ENCODE measurements around the gene STX16. TPM values are rescaled to one million over a fixed set of nuclear protein-coding genes. Genes with fewer than 3 reads are reported as not detected.
A peak's percentile ranks its signal among the peaks of the same experiment; 100 is the strongest.

Gene STX16
- total and polyA plus RNA-seq, 8 donors, result 12.8 to 179 (median 52.2) TPM

DNA sequence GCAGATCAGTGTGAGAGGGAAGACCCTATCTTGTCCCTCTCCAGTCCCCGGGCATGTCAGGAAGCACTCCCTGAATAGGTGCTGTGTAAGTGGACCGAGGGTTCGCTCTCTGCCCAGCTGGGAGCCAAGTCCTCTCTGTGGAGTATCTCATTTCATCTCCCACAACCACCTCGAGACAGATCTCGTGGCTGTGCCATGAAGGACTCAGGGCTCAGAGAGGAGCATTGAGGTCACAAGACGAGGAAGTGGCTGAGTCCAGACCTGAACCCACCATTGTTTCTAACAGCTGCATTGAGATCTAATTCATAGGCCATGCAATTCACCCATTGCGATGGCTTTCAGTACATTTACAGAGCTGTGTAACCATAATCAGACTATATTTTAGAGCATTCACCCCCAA is 34.7 kb upstream of the STX16 start:
- Histone ChIP-seq H3K27ac (no peak overlapping the region), H3K9me3 (peaks cover 0 to 7% (median 0%) of the 10 kb centered on the region in 4 donors), H3K4me3 (no peak overlapping the region), H3K27me3 (peaks cover 0 to 19% (median 8%) of the 10 kb centered on the region in 3 donors), H3K4me1 (peaks cover 5 to 22% (median 16%) of the 10 kb centered on the region in 4 donors), H3K36me3 (no peaks in the 10 kb centered on the region)
- no peak for DNase-seq
- TF ChIP-seq POLR2AphosphoS5 (IDR thresholded peaks at IDR 0.05) (no peak), POLR2A (IDR thresholded peaks at IDR 0.05) (no peak), EP300 (IDR thresholded peaks at IDR 0.05) (no peak)
- TF ChIP-seq, protein P1, sequence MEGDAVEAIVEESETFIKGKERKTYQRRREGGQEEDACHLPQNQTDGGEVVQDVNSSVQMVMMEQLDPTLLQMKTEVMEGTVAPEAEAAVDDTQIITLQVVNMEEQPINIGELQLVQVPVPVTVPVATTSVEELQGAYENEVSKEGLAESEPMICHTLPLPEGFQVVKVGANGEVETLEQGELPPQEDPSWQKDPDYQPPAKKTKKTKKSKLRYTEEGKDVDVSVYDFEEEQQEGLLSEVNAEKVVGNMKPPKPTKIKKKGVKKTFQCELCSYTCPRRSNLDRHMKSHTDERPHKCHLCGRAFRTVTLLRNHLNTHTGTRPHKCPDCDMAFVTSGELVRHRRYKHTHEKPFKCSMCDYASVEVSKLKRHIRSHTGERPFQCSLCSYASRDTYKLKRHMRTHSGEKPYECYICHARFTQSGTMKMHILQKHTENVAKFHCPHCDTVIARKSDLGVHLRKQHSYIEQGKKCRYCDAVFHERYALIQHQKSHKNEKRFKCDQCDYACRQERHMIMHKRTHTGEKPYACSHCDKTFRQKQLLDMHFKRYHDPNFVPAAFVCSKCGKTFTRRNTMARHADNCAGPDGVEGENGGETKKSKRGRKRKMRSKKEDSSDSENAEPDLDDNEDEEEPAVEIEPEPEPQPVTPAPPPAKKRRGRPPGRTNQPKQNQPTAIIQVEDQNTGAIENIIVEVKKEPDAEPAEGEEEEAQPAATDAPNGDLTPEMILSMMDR (IDR thresholded peaks at IDR 0.05), result no peak
- intact Hi-C loops (cut with DNase I; ENCODE audit: low total_unique reads), result no loop called here
- WGBS, 5 donors, result 82 to 90% (median 90%) methylated on average over 7 of the region's 7 CpGs

DNA sequence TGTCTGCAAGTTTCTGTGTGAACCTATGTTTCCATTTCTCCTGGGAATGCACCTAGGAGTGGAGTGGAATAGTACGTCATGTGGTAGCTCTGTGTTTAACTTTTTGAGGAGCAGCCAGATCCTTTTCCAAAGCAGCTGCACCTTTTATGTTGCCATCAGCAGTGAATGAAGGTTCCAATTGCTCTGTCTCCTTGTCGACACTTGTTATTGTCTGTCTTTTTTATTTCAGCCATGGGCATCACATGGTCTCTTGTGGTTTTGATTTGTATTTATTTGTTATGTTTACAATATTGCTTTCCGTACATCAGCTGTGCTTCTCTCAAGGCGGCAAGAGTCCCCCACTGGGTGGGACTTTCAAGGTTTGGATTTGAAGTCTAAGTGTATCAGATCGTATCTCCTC is 33.9 kb upstream of the STX16 start:
- TF ChIP-seq POLR2AphosphoS5 (IDR thresholded peaks at IDR 0.05), result no peak
- TF ChIP-seq, protein P1 (IDR thresholded peaks at IDR 0.05), result no peak
- TF ChIP-seq EP300 (IDR thresholded peaks at IDR 0.05), result no peak
- no peak for TF ChIP-seq POLR2A (IDR thresholded peaks at IDR 0.05)
- H3K4me1 ChIP-seq, result peaks cover 0 to 15% (median 8%) of the 10 kb centered on the region in 4 donors
- no peak overlapping the region for H3K27ac ChIP-seq
- intact Hi-C loops (cut with DNase I; ENCODE audit: low total_unique reads), result no loop called here
- H3K27me3 ChIP-seq, result peaks cover 0 to 19% (median 8%) of the 10 kb centered on the region in 3 donors
- H3K36me3 ChIP-seq, result no peaks in the 10 kb centered on the region
- no peak overlapping the region for H3K4me3 ChIP-seq
- peaks cover 0 to 7% (median 0%) of the 10 kb centered on the region in 4 donors for H3K9me3 ChIP-seq
- DNase-seq, result no peak
- WGBS, 5 donors, result 91 to 97% (median 92%) methylated on average over 5 of the region's 5 CpGs

DNA sequence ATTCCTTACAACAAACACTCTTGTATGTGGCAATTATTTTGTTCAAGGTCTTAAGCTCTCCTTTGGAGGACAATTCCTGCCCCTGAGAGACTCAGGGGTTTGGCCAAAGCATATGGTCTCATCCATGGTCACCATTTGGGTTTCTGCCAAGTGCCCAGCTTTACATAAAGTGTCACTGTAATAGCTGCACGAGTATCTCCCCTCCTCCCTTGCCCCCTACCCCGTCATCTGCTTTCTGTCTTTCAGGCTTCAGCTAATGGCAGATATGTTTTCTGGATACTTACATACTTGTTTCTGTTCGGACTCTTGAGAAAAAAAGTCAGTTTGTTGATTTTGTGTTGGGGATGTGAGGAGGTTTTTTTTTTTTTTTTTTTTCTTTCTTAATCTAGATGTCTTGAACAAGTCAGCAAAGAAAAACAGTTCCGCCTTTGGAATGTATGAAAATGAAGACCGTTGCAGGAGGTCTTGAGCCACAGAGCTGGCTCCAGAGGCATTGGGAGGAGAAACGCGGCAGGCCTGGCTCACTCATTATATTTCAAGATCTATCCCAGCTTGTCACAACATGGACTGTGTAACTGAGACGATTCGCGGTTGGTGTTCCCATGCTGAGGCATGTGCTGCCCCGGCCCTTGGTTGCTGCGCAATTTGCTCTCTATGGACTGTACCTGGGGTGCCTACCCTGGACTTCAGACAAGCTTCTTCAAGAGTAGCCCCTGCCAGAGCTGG is 32.6 kb upstream of the STX16 start:
- 53 to 65% (median 61%) methylated on average over 12 of the region's 12 CpGs for WGBS, 5 donors
- no peaks in the 10 kb centered on the region for H3K36me3 ChIP-seq
- DNase-seq, result peak in 1 of 2 donors; percentile 50
- H3K27me3 ChIP-seq, result peaks cover 0 to 19% (median 8%) of the 10 kb centered on the region in 3 donors
- TF ChIP-seq POLR2A (IDR thresholded peaks at IDR 0.05), result no peak
- TF ChIP-seq POLR2AphosphoS5 (IDR thresholded peaks at IDR 0.05), result no peak
- TF ChIP-seq, protein P1 (IDR thresholded peaks at IDR 0.05), result no peak
- no peak for TF ChIP-seq EP300 (IDR thresholded peaks at IDR 0.05)
- H3K9me3 ChIP-seq, result peaks cover 0 to 7% (median 0%) of the 10 kb centered on the region in 4 donors
- H3K27ac ChIP-seq, result no peak overlapping the region
- no peak overlapping the region for H3K4me3 ChIP-seq
- intact Hi-C loops (cut with DNase I; ENCODE audit: low total_unique reads), result no loop called here
- H3K4me1 ChIP-seq, result peaks cover 0 to 10% (median 4%) of the 10 kb centered on the region in 4 donors

DNA sequence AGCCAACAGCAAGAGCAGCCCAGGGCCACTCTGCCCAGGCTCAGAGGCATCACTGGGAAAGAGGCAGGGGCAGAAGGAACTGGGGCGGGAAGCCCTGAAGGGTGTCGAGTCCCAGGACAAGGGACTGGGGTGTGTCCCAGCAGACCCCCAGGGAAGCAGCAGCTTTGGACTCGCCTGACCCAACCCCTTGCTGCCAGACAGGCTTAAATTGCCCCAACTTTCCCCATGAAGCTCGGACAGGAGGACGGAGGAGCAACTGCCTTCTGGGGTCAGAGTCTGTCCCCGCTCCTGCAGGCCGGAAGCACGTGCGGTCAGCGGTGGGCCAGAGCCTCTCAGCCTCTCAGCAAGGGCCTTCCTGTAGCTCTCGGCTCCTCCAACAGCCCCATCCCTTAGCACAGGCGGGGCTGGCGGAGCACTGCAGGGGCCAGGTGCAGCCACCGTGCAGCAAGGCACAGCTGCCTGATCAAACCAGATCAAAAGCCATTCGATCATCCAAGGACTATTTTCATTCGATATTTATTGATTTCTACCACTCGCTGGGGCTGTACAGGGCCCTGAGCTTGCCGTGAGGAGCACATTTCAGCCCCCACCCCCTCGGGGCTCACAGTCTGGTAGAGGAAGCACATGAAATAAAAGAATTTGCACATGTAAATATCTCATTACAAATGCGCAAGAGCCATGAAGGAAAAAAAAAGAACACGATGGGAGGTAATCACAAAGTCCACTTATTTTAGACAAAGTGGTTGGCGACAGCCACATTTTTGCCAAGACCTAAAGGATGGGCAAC is 31.8 kb upstream of the STX16 start:
- 56 to 70% (median 61%) methylated on average over 21 to 22 of the region's 22 CpGs for WGBS, 5 donors
- no peak overlapping the region for H3K27ac ChIP-seq
- intact Hi-C loops (cut with DNase I; ENCODE audit: low total_unique reads), result no loop called here
- no peak for TF ChIP-seq POLR2A (IDR thresholded peaks at IDR 0.05)
- TF ChIP-seq POLR2AphosphoS5 (IDR thresholded peaks at IDR 0.05), result no peak
- no peak for TF ChIP-seq EP300 (IDR thresholded peaks at IDR 0.05)
- TF ChIP-seq, protein P1 (IDR thresholded peaks at IDR 0.05), result no peak
- H3K36me3 ChIP-seq, result no peaks in the 10 kb centered on the region
- peaks cover 0 to 7% (median 0%) of the 10 kb centered on the region in 4 donors for H3K9me3 ChIP-seq
- H3K4me1 ChIP-seq, result peaks cover 0 to 11% (median 5%) of the 10 kb centered on the region in 4 donors
- peaks cover 0 to 19% (median 8%) of the 10 kb centered on the region in 3 donors for H3K27me3 ChIP-seq
- no peak overlapping the region for H3K4me3 ChIP-seq
- DNase-seq, result no peak

All from stomach (tissue), 9 donors.